HK-2 (cell line): ENCODE data around the gene AGAP3.

Experiments used
- DNase-seq: peaks from one replicate; pipeline ENCODE4 v3.0.0-alpha.2; 2018; ENCODE audit not compliant: unreplicated experiment

Gene AGAP3

GRCh38 chr7:151123158-151123821 lies 37.0 kb downstream of the AGAP3 start:
- no peak for DNase-seq

GRCh38 chr7:151123822-151124464 lies 37.7 kb downstream of the AGAP3 start:
- DNase-seq = peak; percentile 91

GRCh38 chr7:151124481-151124880 lies 38.2 kb downstream of the AGAP3 start:
- DNase-seq = no peak

GRCh38 chr7:151124899-151125399 lies 38.7 kb downstream of the AGAP3 start:
- no peak for DNase-seq

- DNase-seq = no peak
Observed at GRCh38 chr7:151125470-151125845, 39.2 kb downstream of the AGAP3 start.

- DNase-seq = no peak
Observed at GRCh38 chr7:151125846-151126481, 39.7 kb downstream of the AGAP3 start.

- DNase-seq = no peak
Observed at GRCh38 chr7:151126491-151127137, 40.3 kb downstream of the AGAP3 start.

- DNase-seq = no peak
Observed at GRCh38 chr7:151128144-151128543, 41.9 kb downstream of the AGAP3 start.

- no peak for DNase-seq
Observed at GRCh38 chr7:151128716-151129115, 42.4 kb downstream of the AGAP3 start.

- DNase-seq = no peak
Observed at GRCh38 chr7:151129117-151129959, 43.1 kb downstream of the AGAP3 start.

GRCh38 chr7:151129960-151130591 lies 43.8 kb downstream of the AGAP3 start:
- no peak for DNase-seq

- no peak for DNase-seq
Observed at GRCh38 chr7:151130741-151131157, 44.5 kb downstream of the AGAP3 start.

GRCh38 chr7:151131224-151131591 lies 44.9 kb downstream of the AGAP3 start:
- DNase-seq = no peak

- no peak for DNase-seq
Observed at GRCh38 chr7:151131592-151132293, 45.5 kb downstream of the AGAP3 start.

GRCh38 chr7:151132461-151133205 lies 46.4 kb downstream of the AGAP3 start:
- no peak for DNase-seq

GRCh38 chr7:151133266-151133985 lies 47.2 kb downstream of the AGAP3 start:
- DNase-seq = no peak

GRCh38 chr7:151133986-151134742 lies 47.9 kb downstream of the AGAP3 start:
- no peak for DNase-seq
